Thyroid gland (tissue), 4 donors: Measurements from ENCODE around the gene STOX2.

ENCODE experiments used
- CTCF ChIP-seq, 6 experiments: fragments of 200-600 bp in 3 of 6; fragments of 450-650 bp in 3 of 6; sonication (generic) in 3 of 6; IDR thresholded peaks; one replicate each; pipeline ENCODE4 v1.5.1; 2016 to 2019; ENCODE audit warnings: antibody characterized with exemption in 6 of 6, mild to moderate bottlenecking in 2 of 6, inconsistent platforms in 1 of 6, moderate library complexity in 1 of 6
- POLR2A ChIP-seq, 2 donors: fragments of 450-650 bp; IDR thresholded peaks; one replicate each; pipeline ENCODE4 v1.6.1; 2017; ENCODE audit warnings: antibody characterized with exemption in 2 of 2, mild to moderate bottlenecking in 2 of 2, moderate library complexity in 1 of 2

DNA sequence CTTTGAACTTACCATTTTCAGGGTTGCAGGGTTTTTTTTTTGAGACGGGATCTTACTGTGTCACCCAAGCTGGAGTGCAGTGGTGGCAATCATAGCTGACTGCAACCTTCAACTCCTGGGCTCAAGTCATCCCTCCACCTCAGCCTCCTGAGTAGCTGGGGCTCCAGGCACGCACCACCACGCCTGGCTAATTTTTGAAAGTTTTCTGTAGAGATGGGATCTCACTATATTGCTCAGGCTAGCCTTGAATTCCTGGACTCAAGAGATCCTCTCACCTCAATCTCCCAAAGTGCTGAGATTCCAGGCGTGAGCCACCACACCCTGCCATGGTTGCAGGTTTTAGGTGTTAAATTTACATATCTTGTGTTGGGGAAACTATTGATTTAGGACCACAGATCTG, 64.5 kb downstream of the STOX2 start:
- no peak for TF ChIP-seq CTCF (IDR thresholded peaks at IDR 0.05)
- no peak for TF ChIP-seq POLR2A (IDR thresholded peaks at IDR 0.05)
